Urinary bladder (tissue), 4 donors: ENCODE data around the gene RCCD1. TPM values are rescaled to one million over a fixed set of nuclear protein-coding genes. Genes with fewer than 3 reads are reported as not detected.
"Not testable (repeated sequence)": the region's sequence is repeated elsewhere in the genome, so short reads cannot be mapped to it uniquely, and the experiment has no call there.

Experiments used
- DNase-seq: peaks from one replicate; pipeline ENCODE4 v3.0.0-alpha.2; 2015; ENCODE audit errors: extremely low spot score
- H3K27ac ChIP-seq: one replicate; pipeline ENCODE4 v1.5.1; 2013; ENCODE audit warnings: low read depth, mild to moderate bottlenecking, moderate library complexity
- H3K36me3 ChIP-seq: one replicate; pipeline ENCODE4 v1.6.1; 2013; ENCODE audit warnings: mild to moderate bottlenecking, moderate library complexity; ENCODE audit not compliant: insufficient read depth
- H3K4me1 ChIP-seq: one replicate; pipeline ENCODE4 v1.6.1; 2013; ENCODE audit warnings: mild to moderate bottlenecking, moderate library complexity; ENCODE audit not compliant: insufficient read depth
- H3K4me3 ChIP-seq: one replicate; pipeline ENCODE4 v1.5.1; 2013; ENCODE audit warnings: low read depth, low read length
- WGBS: extraction: QIAGEN DNeasy Blood & Tissue Kit; methylation state at CpG from one replicate; pipeline ENCODE4 v1.1.7; 2013; 5-methylcytosine and 5-hydroxymethylcytosine counted together
- polyA plus RNA-seq: library from polyadenylated mRNA; stranded (reverse); fragments of 200-250 nt; gene quantifications from one replicate; pipeline ENCODE4 v1.2.3, GENCODE V29; 2013
- total RNA-seq: library from RNA; depleted of rRNA; stranded (reverse); fragments of >200 nt; gene quantifications from one replicate; pipeline ENCODE4 v1.2.3, GENCODE V29; 2014
- donor health status: healthy with polysubstance abuse.
- donor health status: healthy.

The RCCD1 gene
- total and polyA plus RNA-seq, 2 donors: 7.5 to 10.3 TPM

DNA sequence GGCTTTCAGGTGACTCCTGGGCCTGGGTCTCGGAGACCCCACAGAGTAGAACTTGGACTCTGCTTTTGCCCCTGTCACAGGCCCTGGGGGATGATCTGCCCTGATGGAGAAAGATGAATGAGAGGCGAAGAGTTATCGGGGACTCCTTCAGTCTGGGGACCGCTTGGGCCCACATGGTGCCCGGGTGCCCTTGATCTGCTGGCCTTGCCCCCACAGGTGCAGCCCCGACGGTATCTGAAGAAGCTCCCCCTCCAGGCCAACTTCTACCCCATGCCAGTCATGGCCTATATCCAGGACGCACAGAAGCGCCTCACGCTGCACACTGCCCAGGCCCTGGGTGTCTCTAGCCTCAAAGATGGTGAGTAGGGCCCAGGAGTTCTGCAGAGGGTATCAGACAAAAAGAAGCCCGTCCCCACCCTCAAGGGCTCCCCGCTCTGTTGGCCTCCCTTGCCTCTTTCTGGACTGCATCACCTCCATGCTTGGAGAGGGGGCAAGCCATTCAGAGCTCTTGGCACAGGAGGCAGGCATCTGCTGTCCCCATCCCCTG, 41.2 kb upstream of the RCCD1 start:
- Histone ChIP-seq H3K4me1 (no peaks in the 10 kb centered on the region), H3K4me3 (no peak overlapping the region), H3K27ac (no peak overlapping the region), H3K36me3 (peaks cover 11% of the 10 kb centered on the region)
- no peak for DNase-seq
- WGBS: 94% methylated on average over 12 of the region's 12 CpGs

DNA sequence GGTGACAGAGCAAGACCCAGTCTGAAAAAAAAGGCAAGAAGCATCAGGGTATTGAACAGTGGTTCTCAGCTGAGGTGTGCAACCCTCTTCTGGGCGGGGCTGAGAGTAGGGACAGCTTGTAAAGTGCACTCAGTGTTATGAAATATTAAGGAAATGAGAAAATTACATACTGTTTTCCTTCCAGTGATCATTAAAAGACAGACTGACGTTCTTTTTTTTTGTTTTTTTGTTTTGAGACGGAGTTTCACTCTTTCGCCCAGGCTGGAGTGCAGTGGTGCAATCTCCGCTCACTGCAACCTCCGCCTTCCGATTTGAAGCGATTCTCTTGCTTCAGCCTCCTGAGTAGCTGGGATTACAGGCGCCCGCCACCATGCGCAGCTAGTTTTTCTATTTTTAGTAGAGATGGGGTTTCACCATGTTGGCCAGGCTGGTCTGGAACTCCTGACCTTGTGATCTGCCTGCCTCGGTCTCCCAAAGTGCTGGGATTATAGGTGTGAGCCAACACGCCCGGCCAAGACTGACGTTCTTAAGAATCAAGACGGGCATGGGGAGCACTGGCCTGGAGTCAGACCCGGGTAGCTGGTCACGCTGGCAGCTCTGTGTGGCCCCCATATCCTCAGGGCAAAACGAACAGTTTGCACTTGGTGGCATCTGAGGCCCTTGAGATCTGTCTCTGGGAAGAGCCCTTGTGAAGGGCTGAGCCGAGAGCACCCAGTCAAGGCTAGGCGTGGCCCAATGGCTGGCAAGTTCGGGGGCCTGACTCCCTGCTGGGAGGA, 40.2 kb upstream of the RCCD1 start:
- DNase-seq: no peak
- Histone ChIP-seq H3K27ac (no peak overlapping the region), H3K36me3 (peaks cover 11% of the 10 kb centered on the region), H3K4me3 (no peak overlapping the region), H3K4me1 (no peaks in the 10 kb centered on the region)
- 92% methylated on average over 22 of the region's 22 CpGs for WGBS

GRCh38 chr15:90915216-90915807, 39.4 kb upstream of the RCCD1 start:
- DNase-seq: no peak
- no peak overlapping the region for H3K4me3 ChIP-seq
- WGBS: 78% methylated on average over 7 of the region's 7 CpGs
- H3K27ac ChIP-seq: no peak overlapping the region
- H3K4me1 ChIP-seq: no peaks in the 10 kb centered on the region
- peaks cover 9% of the 10 kb centered on the region for H3K36me3 ChIP-seq

DNA sequence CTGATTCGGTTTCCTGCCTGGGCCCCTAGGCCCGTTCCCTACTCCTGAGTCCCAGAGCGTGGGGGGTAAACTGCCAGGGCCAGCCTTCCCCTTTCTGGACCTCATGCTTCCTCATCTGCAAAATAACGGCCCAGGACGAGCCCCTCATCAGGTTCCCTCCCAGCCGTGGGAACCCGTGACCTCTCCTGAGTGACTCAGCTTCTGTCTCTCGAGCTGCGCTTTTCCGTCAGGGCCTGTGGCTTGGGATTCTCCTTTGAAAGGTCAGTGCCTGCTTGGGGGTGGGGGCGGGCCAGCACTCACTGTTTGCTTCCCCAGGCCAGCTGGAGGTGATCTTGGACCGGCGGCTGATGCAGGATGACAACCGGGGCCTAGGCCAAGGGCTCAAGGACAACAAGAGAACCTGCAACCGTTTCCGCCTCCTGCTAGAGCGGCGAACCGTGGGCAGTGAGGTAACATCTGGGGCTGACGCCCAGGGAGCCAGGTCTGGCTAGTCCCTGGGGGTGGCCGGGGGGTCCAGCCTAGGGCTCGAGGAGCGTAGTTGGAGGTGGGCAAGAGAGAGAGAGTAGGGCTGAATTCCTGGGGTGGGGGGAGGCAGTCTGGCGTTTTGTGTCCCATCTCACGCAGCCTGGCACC, 38.8 kb upstream of the RCCD1 start:
- no peaks in the 10 kb centered on the region for H3K4me1 ChIP-seq
- DNase-seq: no peak
- peaks cover 9% of the 10 kb centered on the region for H3K36me3 ChIP-seq
- no peak overlapping the region for H3K4me3 ChIP-seq
- WGBS: 75% methylated on average over 25 of the region's 25 CpGs
- H3K27ac ChIP-seq: no peak overlapping the region

GRCh38 chr15:90916461-90916860, 38.2 kb upstream of the RCCD1 start:
- H3K27ac ChIP-seq: no peak overlapping the region
- no peaks in the 10 kb centered on the region for H3K4me1 ChIP-seq
- WGBS: 93% methylated on average over 11 of the region's 11 CpGs
- DNase-seq: no peak
- no peak overlapping the region for H3K4me3 ChIP-seq
- H3K36me3 ChIP-seq: peaks cover 7% of the 10 kb centered on the region

- no peak for DNase-seq
- Histone ChIP-seq H3K36me3 (peaks cover 4% of the 10 kb centered on the region), H3K4me1 (no peaks in the 10 kb centered on the region), H3K4me3 (no peak overlapping the region), H3K27ac (no peak overlapping the region)
- 95% methylated on average over 12 of the region's 12 CpGs for WGBS
Measured at GRCh38 chr15:90917569-90917968, 37.1 kb upstream of the RCCD1 start.

GRCh38 chr15:90918034-90918788, 36.5 kb upstream of the RCCD1 start:
- 96% methylated on average over 23 of the region's 23 CpGs for WGBS
- H3K27ac ChIP-seq: no peak overlapping the region
- no peak overlapping the region for H3K4me3 ChIP-seq
- no peaks in the 10 kb centered on the region for H3K4me1 ChIP-seq
- DNase-seq: no peak
- peaks cover under 1% of the 10 kb centered on the region for H3K36me3 ChIP-seq

DNA sequence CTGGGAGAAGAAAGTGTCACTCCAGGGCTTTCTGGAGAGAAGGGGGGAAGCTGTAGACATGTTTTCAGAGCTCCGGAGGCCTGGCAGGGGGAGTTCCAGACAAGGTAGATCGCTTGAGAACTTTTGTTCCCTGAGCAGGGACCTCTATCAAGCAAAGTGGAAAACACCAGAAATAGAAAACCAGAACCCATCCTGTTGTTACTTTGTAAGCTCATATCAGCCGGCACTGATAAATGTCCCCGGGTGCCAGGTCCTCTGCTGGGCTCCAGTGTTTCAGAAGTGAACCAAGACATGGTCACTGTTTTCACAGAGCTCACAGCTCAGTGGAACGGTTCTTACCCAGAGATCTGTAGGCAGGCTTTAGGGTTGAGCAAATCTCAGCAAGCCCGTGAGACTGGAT, 35.8 kb upstream of the RCCD1 start:
- H3K27ac ChIP-seq: no peak overlapping the region
- no peak overlapping the region for H3K4me3 ChIP-seq
- WGBS: 93% methylated on average over 6 of the region's 6 CpGs
- H3K4me1 ChIP-seq: no peaks in the 10 kb centered on the region
- H3K36me3 ChIP-seq: no peaks in the 10 kb centered on the region
- no peak for DNase-seq

DNA sequence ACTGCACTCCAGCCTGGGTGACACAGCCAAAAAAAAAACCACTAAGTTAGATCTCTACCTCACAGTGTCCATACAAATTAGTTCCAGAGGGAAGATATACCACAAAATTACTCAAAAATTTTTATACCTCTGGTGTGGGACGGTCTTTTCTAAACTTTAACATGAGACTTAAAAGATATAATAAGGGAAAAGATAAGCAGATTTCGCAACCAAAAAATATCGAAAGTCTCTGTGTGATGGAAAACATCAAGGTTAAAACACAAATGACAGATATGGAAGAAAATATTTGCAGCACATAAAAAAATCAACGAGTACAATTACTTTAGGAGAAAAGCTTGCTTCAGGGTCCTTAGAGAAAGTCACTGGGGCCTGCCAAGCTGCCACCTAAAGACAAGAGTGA, 32.8 kb upstream of the RCCD1 start:
- H3K36me3 ChIP-seq: no peaks in the 10 kb centered on the region
- H3K4me3 ChIP-seq: no peak overlapping the region
- no peaks in the 10 kb centered on the region for H3K4me1 ChIP-seq
- DNase-seq: no peak
- WGBS: 87% methylated on average over 4 of the region's 4 CpGs
- H3K27ac ChIP-seq: no peak overlapping the region

DNA sequence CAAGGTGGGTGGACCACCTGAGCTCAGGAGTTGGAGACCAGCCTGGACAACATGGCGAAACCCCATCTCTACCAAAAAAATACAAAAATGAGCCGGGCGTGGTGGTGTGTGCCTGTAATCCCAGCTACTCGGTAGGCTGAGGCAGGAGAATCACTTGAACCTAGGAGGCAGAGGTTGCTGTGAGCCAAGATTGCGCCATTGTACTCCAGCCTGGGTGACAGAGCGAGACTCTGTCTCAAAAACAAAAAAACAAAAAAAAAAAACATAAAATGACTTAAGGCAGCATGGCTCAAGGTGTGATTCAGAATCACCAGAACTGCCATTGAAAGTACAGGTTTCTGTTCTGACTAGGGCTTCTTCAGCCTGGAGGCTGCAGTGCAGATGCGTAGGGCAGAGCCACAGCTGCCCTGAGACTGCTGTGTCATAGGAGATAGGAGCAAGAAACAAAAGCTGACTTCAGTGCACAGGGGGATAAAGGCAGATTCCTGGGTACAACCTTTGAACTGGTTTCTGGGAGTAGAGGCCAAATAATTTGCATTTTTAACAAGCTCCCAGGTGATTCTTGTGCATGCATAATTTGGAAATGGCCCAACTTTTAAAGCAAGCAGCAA, 31.9 kb upstream of the RCCD1 start:
- H3K4me3 ChIP-seq, H3K4me1 ChIP-seq, H3K27ac ChIP-seq, H3K36me3 ChIP-seq, DNase-seq: not testable (repeated sequence)
- 91% methylated on average over 7 of the region's 7 CpGs for WGBS

DNA sequence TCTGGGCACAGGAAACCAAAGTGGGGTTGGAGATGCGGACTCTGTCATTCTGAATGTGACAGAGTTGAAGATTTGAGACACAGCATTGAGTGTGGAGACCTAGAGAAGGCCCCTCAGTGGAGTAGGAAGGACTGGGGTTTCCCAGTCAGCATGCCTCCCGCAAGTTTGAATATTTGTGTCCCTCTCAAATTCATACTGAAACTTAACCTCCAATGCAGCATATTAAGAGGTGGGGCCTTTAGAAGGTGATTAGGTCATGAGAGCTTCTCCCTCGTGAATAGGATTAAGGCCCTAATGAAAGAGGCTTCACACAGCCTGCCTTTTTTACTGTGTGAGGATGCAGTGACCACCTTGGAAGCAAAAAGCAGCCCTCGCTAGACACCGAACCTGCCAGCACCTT, 30.3 kb upstream of the RCCD1 start:
- 81% methylated on average over 5 of the region's 5 CpGs for WGBS
- H3K36me3 ChIP-seq: no peaks in the 10 kb centered on the region
- DNase-seq: no peak
- H3K27ac ChIP-seq: no peak overlapping the region
- H3K4me1 ChIP-seq: no peaks in the 10 kb centered on the region
- H3K4me3 ChIP-seq: no peak overlapping the region

- H3K27ac ChIP-seq, H3K4me3 ChIP-seq, H3K36me3 ChIP-seq, DNase-seq, H3K4me1 ChIP-seq: not testable (repeated sequence)
- WGBS: 91% methylated on average over 10 of the region's 10 CpGs
Measured at GRCh38 chr15:90926766-90927165, 27.9 kb upstream of the RCCD1 start.

DNA sequence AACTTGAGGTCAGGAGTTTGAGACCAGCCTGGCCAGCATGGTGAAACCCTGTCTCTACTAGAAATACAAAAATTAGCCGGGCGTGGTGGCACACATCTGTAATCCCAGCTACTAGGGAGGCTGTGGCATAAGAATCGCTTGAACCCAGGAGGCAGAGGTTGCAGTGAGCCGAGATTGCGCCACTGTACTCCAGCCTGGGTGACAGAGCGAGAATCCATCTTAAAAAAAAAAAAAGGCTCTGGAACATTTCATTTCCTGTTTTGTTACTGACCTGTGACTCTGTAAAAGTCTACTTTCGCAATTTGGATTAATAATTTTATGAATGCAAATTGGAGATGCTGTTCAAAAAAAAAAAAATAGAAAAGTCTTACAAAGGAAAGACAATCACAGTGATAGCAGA, 26.6 kb upstream of the RCCD1 start:
- not testable (repeated sequence) for H3K4me3 ChIP-seq, H3K36me3 ChIP-seq, DNase-seq, H3K27ac ChIP-seq, H3K4me1 ChIP-seq
- 90% methylated on average over 7 of the region's 7 CpGs for WGBS
